ENCODE data around the gene TMEM258. TPM values are rescaled to one million over a fixed set of nuclear protein-coding genes. Genes with fewer than 3 reads are reported as not detected.
A peak's percentile ranks its signal among the peaks of the same experiment; 100 is the strongest.

TMEM258 gene
- total RNA-seq, 2 donors from 2014 or later = 68.4 to 77.6 TPM

DNA sequence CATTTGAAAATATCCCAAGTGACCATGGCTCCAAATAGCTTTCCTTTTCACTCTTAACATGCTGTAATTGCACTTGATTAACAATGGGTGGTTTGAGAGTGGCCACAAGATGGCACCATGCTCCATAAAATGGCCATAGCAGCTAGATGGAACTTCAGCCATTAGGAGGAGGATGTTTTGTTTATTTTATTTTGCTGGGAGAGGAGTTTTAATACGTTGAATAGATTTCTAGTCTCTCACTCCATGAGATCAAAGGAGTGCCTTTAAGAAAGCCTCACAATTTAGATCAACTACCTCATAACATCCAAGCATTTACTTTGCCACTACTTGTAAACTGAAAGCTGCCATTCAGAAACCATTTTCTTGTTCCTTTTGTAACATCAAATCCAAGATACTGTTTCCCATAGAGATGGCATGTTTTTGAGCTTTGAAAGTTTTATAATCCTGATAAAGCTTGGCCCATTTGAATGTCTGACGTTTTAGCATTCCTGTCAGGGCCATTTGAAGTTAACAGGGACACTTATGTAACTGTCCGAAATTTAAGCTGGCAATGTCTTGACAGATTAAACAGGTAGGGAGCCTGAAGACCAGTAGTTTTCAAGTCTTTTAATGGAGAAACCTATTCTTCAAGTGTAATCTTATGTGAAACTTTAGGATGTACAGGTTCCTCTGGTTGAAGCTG lies 5.0 kb upstream of the TMEM258 start:
- ATAC-seq (peak; percentile 14), DNase-seq (peak in 2 of 3 donors; percentile 42 to 62)
- H3K4me1 Mint-ChIP-seq = peaks cover 8% of the 10 kb centered on the region
- no peaks in the 10 kb centered on the region for H3K27me3 Mint-ChIP-seq
- no peaks in the 10 kb centered on the region for H3K9me3 ChIP-seq (ENCODE audit: control insufficient read depth, low read length, poor library complexity, severe bottlenecking)
- H3K27ac Mint-ChIP-seq = peak overlapping the region; percentile 39
- H3K36me3 Mint-ChIP-seq (ENCODE audit: low read depth) = no peaks in the 10 kb centered on the region
- no peak overlapping the region for H3K4me3 Mint-ChIP-seq

DNA sequence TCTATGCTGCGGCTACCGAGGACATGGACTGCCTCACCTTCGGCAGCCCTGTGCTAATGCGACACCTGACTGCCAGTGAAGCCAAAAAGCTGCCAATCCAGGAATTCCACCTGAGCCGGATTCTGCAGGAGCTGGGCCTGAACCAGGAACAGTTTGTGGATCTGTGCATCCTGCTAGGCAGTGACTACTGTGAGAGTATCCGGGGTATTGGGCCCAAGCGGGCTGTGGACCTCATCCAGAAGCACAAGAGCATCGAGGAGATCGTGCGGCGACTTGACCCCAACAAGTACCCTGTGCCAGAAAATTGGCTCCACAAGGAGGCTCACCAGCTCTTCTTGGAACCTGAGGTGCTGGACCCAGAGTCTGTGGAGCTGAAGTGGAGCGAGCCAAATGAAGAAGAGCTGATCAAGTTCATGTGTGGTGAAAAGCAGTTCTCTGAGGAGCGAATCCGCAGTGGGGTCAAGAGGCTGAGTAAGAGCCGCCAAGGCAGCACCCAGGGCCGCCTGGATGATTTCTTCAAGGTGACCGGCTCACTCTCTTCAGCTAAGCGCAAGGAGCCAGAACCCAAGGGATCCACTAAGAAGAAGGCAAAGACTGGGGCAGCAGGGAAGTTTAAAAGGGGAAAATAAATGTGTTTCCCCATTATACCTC lies 3.6 kb upstream of the TMEM258 start:
- no peak overlapping the region for H3K27ac Mint-ChIP-seq
- peak overlapping the region; percentile 12 for H3K4me3 Mint-ChIP-seq
- H3K36me3 Mint-ChIP-seq (ENCODE audit: low read depth) = no peaks in the 10 kb centered on the region
- no peaks in the 10 kb centered on the region for H3K27me3 Mint-ChIP-seq
- no peaks in the 10 kb centered on the region for H3K9me3 ChIP-seq (ENCODE audit: control insufficient read depth, low read length, poor library complexity, severe bottlenecking)
- no peak for ATAC-seq
- H3K4me1 Mint-ChIP-seq = peaks cover 17% of the 10 kb centered on the region
- DNase-seq = no peak

DNA sequence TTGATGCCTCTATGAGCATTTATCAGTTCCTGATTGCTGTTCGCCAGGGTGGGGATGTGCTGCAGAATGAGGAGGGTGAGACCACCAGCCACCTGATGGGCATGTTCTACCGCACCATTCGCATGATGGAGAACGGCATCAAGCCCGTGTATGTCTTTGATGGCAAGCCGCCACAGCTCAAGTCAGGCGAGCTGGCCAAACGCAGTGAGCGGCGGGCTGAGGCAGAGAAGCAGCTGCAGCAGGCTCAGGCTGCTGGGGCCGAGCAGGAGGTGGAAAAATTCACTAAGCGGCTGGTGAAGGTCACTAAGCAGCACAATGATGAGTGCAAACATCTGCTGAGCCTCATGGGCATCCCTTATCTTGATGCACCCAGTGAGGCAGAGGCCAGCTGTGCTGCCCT lies 3.1 kb upstream of the TMEM258 start:
- H3K9me3 ChIP-seq (ENCODE audit: control insufficient read depth, low read length, poor library complexity, severe bottlenecking) = no peaks in the 10 kb centered on the region
- no peak for ATAC-seq

DNA sequence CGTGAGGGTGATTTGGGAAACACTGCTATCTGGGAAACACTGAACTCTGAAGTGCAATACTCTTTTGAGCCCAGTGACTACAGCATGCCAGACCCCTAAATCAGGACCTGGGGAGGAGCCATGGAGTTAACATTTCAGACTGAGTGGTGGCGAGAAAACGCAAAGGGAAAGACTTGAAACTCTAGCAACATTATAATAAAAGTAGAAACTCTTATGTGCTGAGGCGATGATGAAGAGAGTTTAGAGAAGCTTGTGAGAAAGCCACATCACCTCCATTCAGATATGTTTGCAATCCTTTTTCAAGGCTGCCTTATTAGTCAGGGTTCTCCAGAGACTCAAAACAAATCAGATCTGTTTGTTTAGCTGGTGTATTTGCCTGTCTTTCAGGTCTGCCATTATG lies 2.2 kb upstream of the TMEM258 start:
- H3K9me3 ChIP-seq (ENCODE audit: control insufficient read depth, low read length, poor library complexity, severe bottlenecking) = no peaks in the 10 kb centered on the region
- no peak for DNase-seq
- H3K27ac Mint-ChIP-seq = no peak overlapping the region
- peaks cover 18% of the 10 kb centered on the region for H3K4me1 Mint-ChIP-seq
- H3K36me3 Mint-ChIP-seq (ENCODE audit: low read depth) = no peaks in the 10 kb centered on the region
- no peak overlapping the region for H3K4me3 Mint-ChIP-seq
- H3K27me3 Mint-ChIP-seq = no peaks in the 10 kb centered on the region
- no peak for ATAC-seq

More for the DNA sequence above, 3.1 kb upstream of the TMEM258 start:
- Mint-ChIP-seq H3K36me3 (ENCODE audit: low read depth) (no peaks in the 10 kb centered on the region), H3K27me3 (no peaks in the 10 kb centered on the region), H3K27ac (no peak overlapping the region), H3K4me3 (no peak overlapping the region), H3K4me1 (peaks cover 15% of the 10 kb centered on the region)
- DNase-seq = no peak

DNA sequence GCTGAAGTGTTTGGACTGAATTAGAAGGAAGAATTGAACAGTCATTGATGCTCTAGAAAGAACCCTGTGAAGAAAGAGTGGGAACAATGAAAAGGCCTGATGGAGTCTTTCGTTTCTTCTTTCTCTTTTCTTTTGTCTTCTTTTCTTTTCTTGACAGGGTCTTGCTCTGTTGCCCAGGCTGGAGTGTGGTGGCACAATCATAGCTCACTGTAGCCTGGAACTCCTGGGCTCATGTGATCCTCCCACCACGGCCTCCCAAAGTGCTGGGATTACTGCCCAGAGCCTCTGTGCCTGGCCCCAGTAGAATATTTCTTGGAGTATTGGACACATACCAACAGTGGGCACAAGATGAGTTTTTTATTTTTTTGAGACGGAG lies 1.4 kb upstream of the TMEM258 start:
- H3K9me3 ChIP-seq (ENCODE audit: control insufficient read depth, low read length, poor library complexity, severe bottlenecking) = no peaks in the 10 kb centered on the region
- no peaks in the 10 kb centered on the region for H3K36me3 Mint-ChIP-seq (ENCODE audit: low read depth)
- ATAC-seq = no peak
- H3K4me1 Mint-ChIP-seq = peaks cover 18% of the 10 kb centered on the region
- no peaks in the 10 kb centered on the region for H3K27me3 Mint-ChIP-seq
- no peak for DNase-seq
- H3K27ac Mint-ChIP-seq = peak overlapping the region; percentile 99
- H3K4me3 Mint-ChIP-seq = no peak overlapping the region

DNA sequence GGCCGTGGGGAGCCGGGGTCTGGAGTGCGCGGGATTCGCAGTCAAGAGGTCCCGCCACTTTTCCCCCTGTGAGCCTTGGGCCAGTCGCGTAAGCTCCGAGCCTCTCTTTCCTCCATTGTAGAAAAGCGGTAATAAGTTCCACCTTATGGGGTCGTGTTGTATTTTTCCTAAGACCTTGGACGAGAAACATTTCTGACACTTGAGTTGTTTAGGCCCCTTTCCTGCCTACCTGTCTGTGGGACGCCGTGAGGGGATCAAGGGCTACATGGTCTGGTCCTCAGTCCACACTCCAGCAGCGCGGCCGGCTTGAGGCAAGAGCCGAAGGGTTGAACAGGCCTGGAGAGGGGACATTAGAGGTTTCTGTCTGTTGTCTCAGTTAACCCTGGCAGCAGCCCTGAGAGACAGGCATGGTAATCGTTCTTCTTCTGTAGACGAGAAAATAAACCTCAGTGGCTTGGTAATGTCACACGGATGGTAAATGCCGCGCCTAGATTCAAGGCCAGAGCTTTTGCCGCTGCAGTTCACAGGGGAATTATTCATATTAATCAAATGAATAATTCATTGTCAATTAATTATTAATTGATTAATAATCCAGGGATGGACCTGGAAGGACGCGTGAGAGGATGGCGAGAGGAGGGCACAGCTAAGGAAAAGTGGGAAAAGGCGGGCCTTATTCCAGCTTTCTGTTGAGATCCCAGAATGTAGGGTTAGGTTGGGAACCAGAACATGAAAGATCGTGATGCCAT lies 857 bp upstream of the TMEM258 start:
- DNase-seq (no peak), ATAC-seq (no peak)
- Mint-ChIP-seq H3K36me3 (ENCODE audit: low read depth) (peaks cover under 1% of the 10 kb centered on the region), H3K27ac (peak overlapping the region; percentile 99), H3K4me1 (peaks cover 18% of the 10 kb centered on the region), H3K27me3 (no peaks in the 10 kb centered on the region), H3K4me3 (peak overlapping the region; percentile 96)
- no peaks in the 10 kb centered on the region for H3K9me3 ChIP-seq (ENCODE audit: control insufficient read depth, low read length, poor library complexity, severe bottlenecking)

DNA sequence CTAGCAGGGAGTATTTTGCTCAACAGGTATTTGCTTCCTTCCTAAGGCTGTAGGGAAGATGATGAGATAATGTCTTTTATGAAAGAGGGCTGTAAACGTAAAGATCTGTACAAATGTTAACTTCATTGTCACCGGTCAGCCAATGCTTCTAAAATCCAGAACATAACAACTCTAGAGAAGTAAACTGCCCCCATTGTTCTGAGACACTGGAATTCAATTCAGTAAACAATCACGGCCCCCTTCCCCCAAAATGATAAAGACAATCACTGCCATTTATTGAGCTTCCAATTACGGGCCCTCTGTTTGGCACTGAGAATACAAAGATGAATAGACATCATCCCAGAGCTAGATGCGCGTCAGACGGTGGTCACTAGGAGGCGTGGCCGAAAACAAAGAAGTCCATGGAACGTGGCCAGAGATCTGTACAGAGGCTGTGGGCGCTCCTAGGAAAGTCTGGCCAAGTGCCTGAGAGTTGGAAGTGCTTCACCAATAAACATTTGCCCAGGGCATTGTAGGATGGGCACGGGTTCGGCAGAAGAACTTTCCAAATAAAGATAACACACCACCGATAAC lies 576 bp downstream of the TMEM258 start:
- peaks cover 3% of the 10 kb centered on the region for H3K36me3 Mint-ChIP-seq (ENCODE audit: low read depth)
- H3K4me1 Mint-ChIP-seq = peaks cover 15% of the 10 kb centered on the region
- ATAC-seq (peak; percentile 31), DNase-seq (no peak)
- H3K9me3 ChIP-seq (ENCODE audit: control insufficient read depth, low read length, poor library complexity, severe bottlenecking) = no peaks in the 10 kb centered on the region
- H3K27ac Mint-ChIP-seq = peak overlapping the region; percentile 99
- peak overlapping the region; percentile 96 for H3K4me3 Mint-ChIP-seq
- no peaks in the 10 kb centered on the region for H3K27me3 Mint-ChIP-seq

DNA sequence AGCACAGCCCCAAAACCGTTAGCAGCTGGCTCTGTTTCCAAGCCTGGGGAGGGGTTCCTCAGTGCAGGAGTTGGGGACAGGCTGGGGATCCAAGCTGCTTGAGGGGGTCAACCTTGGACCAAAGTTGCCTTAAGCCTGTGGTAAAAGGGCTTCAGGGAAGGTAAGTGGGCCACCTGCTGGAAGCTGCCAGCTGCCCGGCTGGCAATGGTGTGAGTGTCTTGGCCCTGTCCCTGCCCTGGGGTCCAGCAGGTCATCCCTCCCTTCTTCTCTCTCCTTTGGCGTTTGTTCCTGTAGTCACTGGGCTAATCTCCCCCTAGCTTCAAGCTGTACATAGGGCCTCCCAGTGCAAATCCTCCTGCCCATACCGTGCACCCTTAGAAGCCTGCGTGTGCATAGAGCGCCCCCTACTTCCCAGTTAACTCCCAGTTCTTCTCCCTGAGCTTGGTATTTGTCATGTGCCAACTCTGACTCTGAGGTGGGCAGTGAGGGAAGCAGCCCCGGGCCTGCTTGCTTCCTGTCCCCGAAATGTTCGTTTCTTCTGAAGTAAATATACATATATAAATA lies 4.4 kb downstream of the TMEM258 start:
- H3K9me3 ChIP-seq (ENCODE audit: control insufficient read depth, low read length, poor library complexity, severe bottlenecking) = no peaks in the 10 kb centered on the region
- peaks cover 5% of the 10 kb centered on the region for H3K36me3 Mint-ChIP-seq (ENCODE audit: low read depth)
- H3K4me3 Mint-ChIP-seq = no peak overlapping the region
- peak overlapping the region; percentile 27 for H3K27ac Mint-ChIP-seq
- H3K4me1 Mint-ChIP-seq = peaks cover 15% of the 10 kb centered on the region
- ATAC-seq (no peak), DNase-seq (no peak)
- H3K27me3 Mint-ChIP-seq = no peaks in the 10 kb centered on the region

DNA sequence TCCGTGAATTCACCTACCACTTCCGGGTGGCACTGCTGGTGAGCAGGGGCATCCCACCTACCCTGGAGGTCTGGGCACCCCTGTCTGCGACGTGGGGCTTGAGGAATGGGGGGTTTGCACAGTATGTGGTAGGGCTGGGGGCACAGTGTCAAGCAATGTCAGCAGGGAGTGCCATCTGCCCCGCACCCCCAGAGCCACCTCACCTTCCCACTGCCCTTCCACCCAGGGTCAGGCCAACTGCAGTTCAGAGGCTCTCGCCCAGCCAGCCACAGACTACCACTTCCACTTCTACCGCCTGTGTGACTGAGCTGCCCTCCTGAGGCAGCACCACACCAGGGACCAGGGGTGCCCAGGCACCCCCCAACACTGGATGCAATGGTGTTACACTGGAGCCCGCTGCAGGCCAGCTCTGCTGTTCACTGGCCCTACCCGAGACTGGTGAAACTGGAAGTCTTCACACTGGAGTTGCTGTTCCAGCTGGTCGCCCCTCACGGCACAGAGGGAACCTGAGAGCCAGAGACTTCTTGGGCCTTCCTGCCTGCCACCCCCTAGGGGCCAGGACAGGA lies 6.5 kb downstream of the TMEM258 start:
- H3K4me3 Mint-ChIP-seq = no peak overlapping the region
- H3K27me3 Mint-ChIP-seq = no peaks in the 10 kb centered on the region
- no peak overlapping the region for H3K27ac Mint-ChIP-seq
- peaks cover 5% of the 10 kb centered on the region for H3K36me3 Mint-ChIP-seq (ENCODE audit: low read depth)
- H3K4me1 Mint-ChIP-seq = peaks cover 6% of the 10 kb centered on the region
- no peak for DNase-seq
- ATAC-seq = no peak
- H3K9me3 ChIP-seq (ENCODE audit: control insufficient read depth, low read length, poor library complexity, severe bottlenecking) = no peaks in the 10 kb centered on the region

DNA sequence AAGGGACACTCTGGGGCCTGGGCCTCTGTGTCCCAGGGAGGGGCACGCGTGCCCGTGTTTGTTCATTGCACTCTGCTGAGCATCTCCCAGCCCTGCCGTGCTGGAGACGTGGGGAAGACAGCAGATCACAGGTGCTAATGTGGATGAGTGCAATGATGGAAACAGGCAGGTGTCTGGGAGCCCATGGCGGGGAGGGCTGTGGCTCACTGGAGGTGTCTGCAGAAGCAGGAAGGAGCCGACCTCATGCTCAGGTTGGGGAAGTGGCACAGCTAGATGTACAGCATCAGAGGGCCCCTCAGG lies 7.9 kb downstream of the TMEM258 start:
- no peak for ATAC-seq
- H3K27me3 Mint-ChIP-seq = no peaks in the 10 kb centered on the region
- DNase-seq = no peak
- peaks cover 5% of the 10 kb centered on the region for H3K36me3 Mint-ChIP-seq (ENCODE audit: low read depth)
- H3K9me3 ChIP-seq (ENCODE audit: control insufficient read depth, low read length, poor library complexity, severe bottlenecking) = no peaks in the 10 kb centered on the region
- peak overlapping the region; percentile 37 for H3K27ac Mint-ChIP-seq
- H3K4me3 Mint-ChIP-seq = peak overlapping the region; percentile 31
- peaks cover 2% of the 10 kb centered on the region for H3K4me1 Mint-ChIP-seq

DNA sequence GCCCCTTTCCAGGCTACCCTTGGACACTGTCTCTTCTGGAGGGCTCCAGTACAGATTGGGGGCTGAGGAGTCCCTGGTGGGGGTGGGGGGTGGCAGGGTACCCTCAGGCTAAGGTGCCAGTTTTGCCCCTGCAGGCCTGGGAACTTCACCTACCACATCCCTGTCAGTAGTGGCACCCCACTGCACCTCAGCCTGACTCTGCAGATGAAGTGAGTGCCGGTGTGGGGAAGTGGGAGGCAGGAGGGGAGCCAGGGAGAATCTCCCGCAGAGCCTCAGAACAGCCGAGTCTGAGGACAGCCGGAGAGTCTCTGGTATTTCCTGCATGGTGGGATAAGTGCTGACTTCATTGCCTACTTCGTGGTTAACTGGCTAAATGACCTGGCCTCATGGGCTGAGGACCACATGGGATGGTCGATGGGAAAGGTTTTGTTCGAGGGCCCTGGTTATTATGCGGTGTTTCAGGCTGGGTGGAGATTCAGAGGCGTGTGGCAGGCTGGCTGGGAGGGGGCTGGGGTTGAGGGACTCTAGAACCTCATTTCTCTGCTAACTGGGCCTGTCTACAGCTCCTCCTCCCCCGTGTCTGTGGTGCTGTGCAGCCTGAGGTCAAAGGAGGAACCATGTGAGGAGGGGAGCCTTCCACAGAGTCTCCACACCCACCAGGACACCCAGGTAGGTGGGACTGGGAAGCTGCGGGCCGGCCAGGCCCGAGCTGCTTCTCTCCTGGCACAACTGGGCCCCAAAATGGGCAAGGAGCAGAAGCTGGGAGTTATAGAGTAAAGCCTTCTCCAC lies 8.5 kb downstream of the TMEM258 start:
- H3K4me3 Mint-ChIP-seq = peak overlapping the region; percentile 31
- H3K36me3 Mint-ChIP-seq (ENCODE audit: low read depth) = peaks cover 5% of the 10 kb centered on the region
- peak overlapping the region; percentile 37 for H3K27ac Mint-ChIP-seq
- peaks cover 2% of the 10 kb centered on the region for H3K4me1 Mint-ChIP-seq
- ATAC-seq (no peak), DNase-seq (no peak)
- H3K27me3 Mint-ChIP-seq = no peaks in the 10 kb centered on the region
- no peaks in the 10 kb centered on the region for H3K9me3 ChIP-seq (ENCODE audit: control insufficient read depth, low read length, poor library complexity, severe bottlenecking)

DNA sequence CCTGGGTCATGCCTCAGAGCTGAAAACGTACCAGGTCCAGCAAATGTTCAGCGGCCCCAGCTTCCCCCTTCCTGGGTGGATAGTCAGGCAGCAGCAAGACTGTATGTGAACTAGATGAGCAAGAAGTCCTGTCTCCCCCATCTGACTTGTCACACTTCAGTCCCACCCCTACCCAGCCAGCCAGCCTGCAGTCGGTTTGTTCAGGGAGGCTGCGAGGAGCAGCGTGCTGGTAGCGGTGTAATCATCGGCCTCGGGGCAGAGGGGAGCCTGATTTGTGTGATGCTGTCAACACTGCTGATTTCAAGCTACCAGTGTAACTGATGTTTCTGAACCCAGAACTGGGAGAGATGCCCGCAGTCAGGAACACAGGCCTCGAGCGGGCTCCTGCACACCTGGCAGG lies 9.6 kb downstream of the TMEM258 start:
- no peak for DNase-seq
- Mint-ChIP-seq H3K36me3 (ENCODE audit: low read depth) (peaks cover 3% of the 10 kb centered on the region), H3K27me3 (no peaks in the 10 kb centered on the region), H3K4me3 (no peak overlapping the region), H3K4me1 (peaks cover 5% of the 10 kb centered on the region), H3K27ac (no peak overlapping the region)
- no peak for ATAC-seq
- no peaks in the 10 kb centered on the region for H3K9me3 ChIP-seq (ENCODE audit: control insufficient read depth, low read length, poor library complexity, severe bottlenecking)

Measured in T-helper 17 cell (primary cell).